Loucy (cell line): ENCODE measurements around the gene SMG6.

Source experiments
- H2AFZ ChIP-seq: fragments of 200-600 bp; sonication (generic); 2 replicates; pipeline ENCODE4 v1.6.0; 2016; ENCODE audit warnings: antibody characterized with exemption, mild to moderate bottlenecking, low read length, moderate library complexity
- H3F3A ChIP-seq: fragments of 200-600 bp; 2 replicates; pipeline ENCODE4 v1.6.0; 2016; ENCODE audit warnings: antibody characterized with exemption, low read depth, mild to moderate bottlenecking
- H3K27me3 ChIP-seq: fragments of 200-600 bp; sonication (generic); 2 replicates; pipeline ENCODE4 v1.6.1; 2014; ENCODE audit warnings: low read length, mild to moderate bottlenecking; ENCODE audit not compliant: insufficient read depth, poor library complexity, severe bottlenecking
- H3K36me3 ChIP-seq: fragments of 200-600 bp; sonication (generic); 2 replicates; pipeline ENCODE4 v1.6.1; 2016; ENCODE audit warnings: low read length; ENCODE audit not compliant: insufficient read depth
- H3K4me1 ChIP-seq: fragments of 200-600 bp; sonication (generic); 2 replicates; pipeline ENCODE4 v1.5.1; 2014; ENCODE audit warnings: low read length, mild to moderate bottlenecking; ENCODE audit not compliant: insufficient read depth, poor library complexity, severe bottlenecking
- H3K4me2 ChIP-seq: fragments of 200-600 bp; sonication (generic); 2 replicates; pipeline ENCODE4 v1.6.0; 2014; ENCODE audit warnings: antibody characterized with exemption, low read length, low read depth, mild to moderate bottlenecking; ENCODE audit not compliant: poor library complexity, severe bottlenecking
- H3K4me3 ChIP-seq: fragments of 200-600 bp; sonication (generic); 2 replicates; pipeline ENCODE4 v1.5.1; 2014; ENCODE audit warnings: low read length, mild to moderate bottlenecking, mixed read lengths; ENCODE audit not compliant: poor library complexity, severe bottlenecking
- H3K79me2 ChIP-seq: fragments of 200-600 bp; sonication (generic); 2 replicates; pipeline ENCODE4 v1.6.1; 2014; ENCODE audit warnings: low read length; ENCODE audit not compliant: insufficient read depth
- H3K9ac ChIP-seq: fragments of 200-600 bp; sonication (generic); 2 replicates; pipeline ENCODE4 v1.6.0; 2014; ENCODE audit warnings: mild to moderate bottlenecking, low read depth, low read length, moderate library complexity; ENCODE audit not compliant: poor library complexity, severe bottlenecking
- H3K9me2 ChIP-seq: fragments of 200-600 bp; sonication (generic); replicated peaks from 2 replicates; pipeline ENCODE4 v1.6.1; 2016; ENCODE audit warnings: low read depth, low read length, mixed read lengths
- H3K9me3 ChIP-seq: fragments of 200-600 bp; sonication (generic); 2 replicates; pipeline ENCODE4 v1.6.1; 2014; ENCODE audit warnings: mild to moderate bottlenecking, antibody characterized with exemption, low read length, low read depth; ENCODE audit not compliant: insufficient read depth
- H4K20me1 ChIP-seq: fragments of 200-600 bp; sonication (generic); 2 replicates; pipeline ENCODE4 v1.6.0; 2014; ENCODE audit warnings: antibody characterized with exemption, low read length, mild to moderate bottlenecking; ENCODE audit not compliant: insufficient read depth, poor library complexity, severe bottlenecking
- EZH2phosphoT487 ChIP-seq: fragments of 200-600 bp; IDR thresholded peaks from 2 replicates; pipeline ENCODE4 v1.6.1; 2018; ENCODE audit warnings: antibody characterized with exemption, mild to moderate bottlenecking, moderate library complexity, borderline replicate concordance
- TF ChIP-seq, protein P1 (sequence below): fragments of 200-600 bp; sonication (generic); conservative IDR thresholded peaks from 2 replicates; pipeline ENCODE4 v1.5.1; 2014; ENCODE audit warnings: mild to moderate bottlenecking, antibody characterized with exemption, low read length

Gene SMG6

DNA sequence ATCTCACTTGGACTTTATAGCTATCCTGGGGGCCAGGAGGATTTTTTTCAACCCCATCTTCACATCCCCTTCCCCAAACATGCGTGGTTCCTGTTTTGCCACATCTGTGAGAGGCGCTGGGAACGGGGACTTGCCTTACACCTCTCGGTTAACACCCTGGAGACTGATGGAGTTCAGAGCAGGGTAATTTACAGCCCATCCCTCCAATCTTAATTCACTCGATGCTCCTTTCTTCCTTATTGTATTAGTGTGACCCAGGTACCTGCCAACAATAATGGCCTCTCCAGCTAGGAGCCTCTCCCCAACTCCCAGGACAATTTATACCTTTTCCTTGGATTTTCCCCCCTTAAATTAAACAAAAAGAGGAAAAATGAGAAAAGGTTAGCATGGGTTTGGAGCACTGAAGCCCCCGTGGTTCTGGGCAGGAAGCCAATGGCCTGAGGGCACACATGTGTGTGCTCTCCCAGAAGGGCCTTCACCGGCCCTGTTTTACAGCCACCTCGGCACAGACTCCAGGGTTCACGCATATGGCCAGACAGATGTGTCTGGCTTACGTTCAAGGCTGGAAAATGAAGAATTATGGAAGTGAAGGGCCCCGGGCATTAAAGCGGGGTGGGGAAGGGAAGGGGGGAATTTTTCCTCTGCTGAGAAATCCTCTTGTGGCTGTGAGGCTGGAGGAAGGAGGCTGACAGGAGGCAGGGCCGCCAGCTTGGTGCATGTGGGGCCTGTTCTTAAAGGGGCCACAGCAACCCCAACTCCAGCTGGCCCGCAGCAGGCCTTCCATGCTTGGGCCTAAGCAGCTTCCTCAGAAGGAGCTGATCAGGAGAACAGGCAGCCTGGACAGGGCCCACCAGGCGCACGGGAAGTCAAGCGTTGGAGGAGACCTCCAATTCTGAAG lies 227.2 kb downstream of the SMG6 start:
- H3K9me2 ChIP-seq = no peaks in the 10 kb centered on the region
- H3K36me3 ChIP-seq = peaks cover 74% of the 10 kb centered on the region; the same call in 1 of the 2 replicates
- no peaks in the 10 kb centered on the region for H4K20me1 ChIP-seq
- no peaks in the 10 kb centered on the region for H3K4me1 ChIP-seq
- H3F3A ChIP-seq = no peaks in the 10 kb centered on the region
- H2AFZ ChIP-seq = no peak overlapping the region
- no peak overlapping the region for H3K4me2 ChIP-seq
- H3K79me2 ChIP-seq = no peaks in the 10 kb centered on the region
- TF ChIP-seq, protein P1, sequence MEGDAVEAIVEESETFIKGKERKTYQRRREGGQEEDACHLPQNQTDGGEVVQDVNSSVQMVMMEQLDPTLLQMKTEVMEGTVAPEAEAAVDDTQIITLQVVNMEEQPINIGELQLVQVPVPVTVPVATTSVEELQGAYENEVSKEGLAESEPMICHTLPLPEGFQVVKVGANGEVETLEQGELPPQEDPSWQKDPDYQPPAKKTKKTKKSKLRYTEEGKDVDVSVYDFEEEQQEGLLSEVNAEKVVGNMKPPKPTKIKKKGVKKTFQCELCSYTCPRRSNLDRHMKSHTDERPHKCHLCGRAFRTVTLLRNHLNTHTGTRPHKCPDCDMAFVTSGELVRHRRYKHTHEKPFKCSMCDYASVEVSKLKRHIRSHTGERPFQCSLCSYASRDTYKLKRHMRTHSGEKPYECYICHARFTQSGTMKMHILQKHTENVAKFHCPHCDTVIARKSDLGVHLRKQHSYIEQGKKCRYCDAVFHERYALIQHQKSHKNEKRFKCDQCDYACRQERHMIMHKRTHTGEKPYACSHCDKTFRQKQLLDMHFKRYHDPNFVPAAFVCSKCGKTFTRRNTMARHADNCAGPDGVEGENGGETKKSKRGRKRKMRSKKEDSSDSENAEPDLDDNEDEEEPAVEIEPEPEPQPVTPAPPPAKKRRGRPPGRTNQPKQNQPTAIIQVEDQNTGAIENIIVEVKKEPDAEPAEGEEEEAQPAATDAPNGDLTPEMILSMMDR = no peak
- H3K9ac ChIP-seq = no peak overlapping the region
- H3K4me3 ChIP-seq = no peak overlapping the region
- H3K27me3 ChIP-seq = no peaks in the 10 kb centered on the region
- no peaks in the 10 kb centered on the region for H3K9me3 ChIP-seq

DNA sequence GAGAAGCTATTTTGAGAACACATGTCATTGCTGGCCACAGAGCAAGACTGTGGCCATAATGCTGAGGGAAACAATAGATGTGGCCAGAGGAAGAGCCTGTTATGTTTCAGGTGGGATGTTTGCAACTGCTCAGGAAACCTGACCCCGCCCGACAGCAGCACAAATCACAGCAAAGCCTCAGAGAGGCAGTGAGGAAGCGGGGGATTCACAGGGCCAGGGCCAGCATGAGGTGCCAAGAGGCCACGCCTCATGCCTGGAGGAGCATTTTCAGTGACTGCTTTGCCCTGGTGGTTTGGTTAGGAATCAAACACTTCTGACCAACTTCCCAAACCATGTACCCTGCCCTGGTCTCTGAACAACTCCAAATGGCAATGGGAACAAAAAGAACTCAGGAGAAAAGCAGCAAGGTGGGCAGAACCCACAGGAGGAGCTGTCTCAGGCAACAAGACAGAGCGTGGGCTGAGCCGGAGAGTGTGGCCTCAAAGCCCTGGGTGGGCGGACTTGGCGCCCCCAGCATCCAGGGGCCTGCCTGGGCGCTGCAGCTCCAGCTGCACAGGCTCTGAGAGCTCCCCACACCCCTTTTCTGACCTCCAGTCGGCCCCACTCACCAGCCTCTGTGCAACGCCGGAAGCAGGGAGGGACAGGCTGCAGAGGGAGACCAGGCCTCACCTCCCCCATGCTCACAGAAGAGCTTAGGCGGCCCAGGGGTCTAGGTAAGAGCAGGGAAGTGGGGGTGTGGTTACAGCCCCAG lies 228.1 kb downstream of the SMG6 start:
- no peak overlapping the region for H3K9ac ChIP-seq
- no peaks in the 10 kb centered on the region for H3K9me3 ChIP-seq
- H3K27me3 ChIP-seq = no peaks in the 10 kb centered on the region
- H3K4me3 ChIP-seq = no peak overlapping the region
- H3K4me1 ChIP-seq = no peaks in the 10 kb centered on the region
- no peak overlapping the region for H3K4me2 ChIP-seq
- no peaks in the 10 kb centered on the region for H3K9me2 ChIP-seq
- H3K36me3 ChIP-seq = peaks cover 74% of the 10 kb centered on the region; the same call in 1 of the 2 replicates
- TF ChIP-seq EZH2phosphoT487 = no peak
- TF ChIP-seq, protein P1 = no peak
- no peaks in the 10 kb centered on the region for H3F3A ChIP-seq
- no peaks in the 10 kb centered on the region for H4K20me1 ChIP-seq
- no peaks in the 10 kb centered on the region for H3K79me2 ChIP-seq
- no peak overlapping the region for H2AFZ ChIP-seq

DNA sequence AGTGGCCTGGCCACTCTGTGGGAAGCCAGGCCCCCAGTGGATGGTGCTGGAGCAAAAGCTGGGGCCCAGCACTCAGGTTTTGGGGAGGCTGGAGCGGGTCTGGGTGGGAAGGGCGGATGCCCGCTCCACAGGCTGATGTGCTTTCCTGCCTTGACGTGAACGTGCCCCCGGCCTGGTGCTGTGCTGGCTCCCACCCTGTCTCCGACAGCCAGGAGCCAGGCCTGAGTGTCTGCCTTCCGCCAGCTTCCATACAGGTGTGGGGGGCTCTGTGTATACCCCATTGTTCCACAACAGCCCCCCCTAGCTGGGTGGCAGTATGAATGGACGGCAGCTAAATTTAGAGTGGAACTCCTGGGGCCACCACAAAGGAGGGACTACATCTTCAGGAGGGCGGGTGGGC lies 228.7 kb downstream of the SMG6 start:
- H3K9me3 ChIP-seq = no peaks in the 10 kb centered on the region
- no peaks in the 10 kb centered on the region for H3K27me3 ChIP-seq
- H3F3A ChIP-seq = no peaks in the 10 kb centered on the region
- TF ChIP-seq EZH2phosphoT487 = no peak
- TF ChIP-seq, protein P1 = no peak
- peaks cover 73% of the 10 kb centered on the region; the same call in 1 of the 2 replicates for H3K36me3 ChIP-seq
- H3K9ac ChIP-seq = no peak overlapping the region
- H3K4me1 ChIP-seq = no peaks in the 10 kb centered on the region
- no peaks in the 10 kb centered on the region for H3K79me2 ChIP-seq
- H2AFZ ChIP-seq = no peak overlapping the region
- H3K9me2 ChIP-seq = no peaks in the 10 kb centered on the region
- no peak overlapping the region for H3K4me2 ChIP-seq
- no peak overlapping the region for H3K4me3 ChIP-seq
- no peaks in the 10 kb centered on the region for H4K20me1 ChIP-seq
